DND-41 (cell line): Measurements from ENCODE around the gene OSTF1.

ENCODE experiments used
- ATAC-seq: fragments of 200-7000 bp; cut with Tn5 transposase; 3 replicates; pipeline ENCODE4 v1.9.1; 2021; ENCODE audit warnings: low read depth; ENCODE audit not compliant: insufficient read depth
- DNase-seq: peaks from one replicate; pipeline ENCODE4 v3.0.0-alpha.2; 2020
- H2AFZ ChIP-seq: 2 replicates; pipeline ENCODE4 v1.6.0; 2012; ENCODE audit warnings: low read depth, low read length
- H3K27ac ChIP-seq: 2 replicates; pipeline ENCODE4 v1.5.1; 2012; ENCODE audit warnings: low read length, inconsistent platforms
- H3K27me3 ChIP-seq: fragments of 200-600 bp; sonication (generic); 2 replicates; pipeline ENCODE4 v1.6.0; 2012; ENCODE audit warnings: low read length, mild to moderate bottlenecking, inconsistent platforms; ENCODE audit not compliant: insufficient read depth, poor library complexity
- H3K36me3 ChIP-seq: 2 replicates; pipeline ENCODE4 v1.5.1; 2012; ENCODE audit warnings: low read length, inconsistent platforms; ENCODE audit not compliant: insufficient read depth
- H3K4me1 ChIP-seq: 2 replicates; pipeline ENCODE4 v1.5.1; 2012; ENCODE audit warnings: mild to moderate bottlenecking, low read length; ENCODE audit not compliant: insufficient read depth
- H3K4me2 ChIP-seq: 2 replicates; pipeline ENCODE4 v1.6.0; 2012; ENCODE audit warnings: mild to moderate bottlenecking, moderate library complexity, low read length, inconsistent platforms; ENCODE audit not compliant: insufficient read depth
- H3K4me3 ChIP-seq, 2 experiments: fragments of 200-600 bp in 1 of 2; shearing (Covaris generic) in 1 of 2; 2 replicates each; pipeline ENCODE4 v1.5.1; 2012 to 2016; ENCODE audit warnings: inconsistent platforms in 2 of 2, low read length in 2 of 2, mild to moderate bottlenecking in 2 of 2, low read depth in 1 of 2, moderate library complexity in 1 of 2
- H3K79me2 ChIP-seq: 2 replicates; pipeline ENCODE4 v1.6.0; 2012; ENCODE audit warnings: low read length, inconsistent platforms; ENCODE audit not compliant: insufficient read depth
- H3K9ac ChIP-seq: 2 replicates; pipeline ENCODE4 v1.6.0; 2012; ENCODE audit warnings: low read depth, mild to moderate bottlenecking, inconsistent platforms, low read length, moderate library complexity
- H3K9me3 ChIP-seq: 2 replicates; pipeline ENCODE4 v1.5.1; 2012; ENCODE audit warnings: low read length, moderate library complexity, mild to moderate bottlenecking, inconsistent platforms; ENCODE audit not compliant: insufficient read depth, severe bottlenecking
- H4K20me1 ChIP-seq: 2 replicates; pipeline ENCODE4 v1.6.0; 2012; ENCODE audit warnings: low read length; ENCODE audit not compliant: insufficient read depth
- CTCF ChIP-seq: IDR thresholded peaks from 2 replicates; pipeline ENCODE4 v1.5.1; 2012; ENCODE audit warnings: borderline replicate concordance, low read length, moderate library complexity, mild to moderate bottlenecking; ENCODE audit not compliant: poor library complexity, severe bottlenecking; ENCODE audit errors: extremely low read depth
- EZH2 ChIP-seq: IDR thresholded peaks from 3 replicates; pipeline ENCODE4 v1.6.1; 2012; ENCODE audit warnings: borderline replicate concordance, low read depth, mild to moderate bottlenecking, moderate library complexity, low read length, inconsistent platforms; ENCODE audit not compliant: severe bottlenecking

The OSTF1 gene

DNA sequence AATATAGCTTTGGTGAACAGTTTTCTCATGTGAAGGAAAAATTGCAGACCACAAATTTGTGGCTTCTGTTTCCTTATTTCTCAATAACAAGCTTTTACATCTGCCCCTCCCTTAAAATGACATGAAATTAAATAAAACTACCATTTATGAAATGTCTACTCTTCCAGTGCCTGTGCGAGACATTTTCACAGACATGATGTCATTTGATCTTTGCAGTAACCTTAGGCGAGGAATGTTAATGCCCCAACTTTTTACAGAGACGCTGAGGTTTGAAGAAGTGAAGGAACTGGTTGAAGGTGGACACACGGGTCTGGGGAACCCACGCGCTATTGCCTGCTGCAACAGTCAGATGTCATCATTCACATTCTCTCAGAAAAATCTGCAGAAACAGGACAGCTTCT, 61.5 kb downstream of the OSTF1 start:
- H3K79me2 ChIP-seq, result no peaks in the 10 kb centered on the region
- H3K36me3 ChIP-seq, result peaks cover 25% of the 10 kb centered on the region
- TF ChIP-seq CTCF (no peak), EZH2 (no peak)
- H3K27ac ChIP-seq, result peak overlapping the region; percentile 78
- H3K9me3 ChIP-seq, result no peaks in the 10 kb centered on the region
- H3K9ac ChIP-seq, result peak overlapping the region; percentile 43; the same call in 1 of the 2 replicates
- H2AFZ ChIP-seq, result no peak overlapping the region
- H3K4me3 ChIP-seq, result no peak overlapping the region
- DNase-seq (peak; percentile 49), ATAC-seq (peak; percentile 21; the same call in 2 of the 3 replicates)
- H3K4me2 ChIP-seq, result peak overlapping the region; percentile 40; the same call in 1 of the 2 replicates
- no peaks in the 10 kb centered on the region for H4K20me1 ChIP-seq
- H3K27me3 ChIP-seq, result no peaks in the 10 kb centered on the region
- peaks cover 72% of the 10 kb centered on the region for H3K4me1 ChIP-seq

DNA sequence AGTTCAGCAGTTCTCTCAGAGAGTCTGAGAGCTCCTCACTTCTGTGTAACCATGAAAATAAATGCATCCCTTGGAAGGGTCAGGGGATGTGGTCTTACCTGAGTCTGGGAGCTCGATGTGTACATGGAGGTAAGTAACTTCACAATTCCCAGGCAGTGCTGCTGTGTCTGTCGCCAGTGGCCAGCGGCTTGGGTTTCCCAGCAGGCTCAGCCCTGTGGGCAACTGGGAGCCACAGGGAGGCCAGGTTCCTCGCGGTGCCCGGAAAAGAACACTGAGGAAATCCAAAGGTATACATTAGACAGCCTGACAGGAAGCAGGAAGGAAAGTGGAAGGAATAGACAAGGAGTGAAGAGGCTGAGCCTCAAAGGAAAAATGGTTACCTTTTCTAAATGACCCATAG, 62.2 kb downstream of the OSTF1 start:
- Histone ChIP-seq H3K9ac (peak overlapping the region; percentile 23; the same call in 1 of the 2 replicates), H3K9me3 (no peaks in the 10 kb centered on the region), H3K4me2 (no peak overlapping the region), H3K4me3 (no peak overlapping the region), H4K20me1 (no peaks in the 10 kb centered on the region), H3K79me2 (no peaks in the 10 kb centered on the region), H3K4me1 (peaks cover 72% of the 10 kb centered on the region), H3K27ac (peak overlapping the region; percentile 78), H2AFZ (no peak overlapping the region), H3K27me3 (no peaks in the 10 kb centered on the region), H3K36me3 (peaks cover 19% of the 10 kb centered on the region)
- no peak for TF ChIP-seq CTCF
- TF ChIP-seq EZH2, result no peak
- ATAC-seq (no peak), DNase-seq (no peak)

DNA sequence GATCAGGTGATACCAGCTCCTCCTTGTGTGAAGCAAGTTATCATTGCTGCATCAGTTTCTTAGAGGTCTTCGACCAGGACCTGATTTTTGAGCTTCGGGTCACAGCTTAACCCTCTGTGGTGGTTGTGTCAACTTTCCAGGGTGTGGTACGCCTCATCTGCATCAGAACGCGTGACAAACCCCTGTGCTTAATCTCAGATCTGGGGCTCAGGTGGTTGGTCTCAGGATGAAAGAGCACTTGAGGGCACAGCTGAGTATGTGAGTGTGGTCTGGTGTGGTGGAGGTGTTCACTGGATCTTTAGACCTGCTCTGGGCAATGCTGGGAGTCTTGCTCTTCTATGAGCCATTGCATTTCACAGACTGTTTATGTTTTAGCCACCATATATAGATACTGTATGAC, 64.1 kb downstream of the OSTF1 start:
- Histone ChIP-seq H3K4me1 (peaks cover 58% of the 10 kb centered on the region), H3K4me3 (no peak overlapping the region), H3K27me3 (no peaks in the 10 kb centered on the region), H3K4me2 (no peak overlapping the region), H3K79me2 (no peaks in the 10 kb centered on the region), H3K27ac (peak overlapping the region; percentile 48), H3K9ac (no peak overlapping the region), H4K20me1 (no peaks in the 10 kb centered on the region), H2AFZ (no peak overlapping the region), H3K36me3 (peaks cover 10% of the 10 kb centered on the region), H3K9me3 (no peaks in the 10 kb centered on the region)
- DNase-seq (peak; percentile 50), ATAC-seq (peak; percentile 35)
- TF ChIP-seq CTCF (no peak), EZH2 (no peak)
